Smooth muscle cell (in vitro differentiated cells): ENCODE results near the gene ZFPL1. TPM values are rescaled to one million over a fixed set of nuclear protein-coding genes. Genes with fewer than 3 reads are reported as not detected.

Source experiments
- DNase-seq: peaks from one replicate; lab custom pipeline; 2025; ENCODE audit not compliant: unreplicated experiment; lab: John Stamatoyannopoulos, UW
- H2AFZ ChIP-seq: fragments of 200-600 bp; sonication (generic); 2 replicates; pipeline ENCODE4 v1.6.0; 2016; ENCODE audit warnings: antibody characterized with exemption, low read depth, mild to moderate bottlenecking
- H3F3A ChIP-seq: fragments of 200-600 bp; sonication (generic); 2 replicates; pipeline ENCODE4 v1.6.0; 2017; ENCODE audit warnings: antibody characterized with exemption, low read depth
- H3K27ac ChIP-seq: fragments of 200-600 bp; sonication (generic); 2 replicates; pipeline ENCODE4 v1.5.1; 2016; ENCODE audit warnings: low read depth, mild to moderate bottlenecking
- H3K27me3 ChIP-seq: fragments of 200-600 bp; sonication (generic); 2 replicates; pipeline ENCODE4 v1.6.1; 2016; ENCODE audit warnings: low read depth, mild to moderate bottlenecking
- H3K36me3 ChIP-seq: fragments of 200-600 bp; sonication (generic); 2 replicates; pipeline ENCODE4 v1.5.1; 2016; ENCODE audit warnings: low read depth
- H3K4me1 ChIP-seq: fragments of 200-600 bp; sonication (generic); 2 replicates; pipeline ENCODE4 v1.5.1; 2016; ENCODE audit warnings: low read depth
- H3K4me2 ChIP-seq: fragments of 200-600 bp; sonication (generic); 2 replicates; pipeline ENCODE4 v1.6.0; 2016; ENCODE audit warnings: mild to moderate bottlenecking
- H3K4me3 ChIP-seq: fragments of 200-600 bp; sonication (generic); 2 replicates; pipeline ENCODE4 v1.5.1; 2016; ENCODE audit warnings: mild to moderate bottlenecking
- H3K79me2 ChIP-seq: fragments of 200-600 bp; sonication (generic); 2 replicates; pipeline ENCODE4 v1.6.0; 2016; ENCODE audit warnings: low read depth, mild to moderate bottlenecking
- H3K9ac ChIP-seq: fragments of 200-600 bp; sonication (generic); 2 replicates; pipeline ENCODE4 v1.6.0; 2016; ENCODE audit warnings: low read depth
- H3K9me3 ChIP-seq: fragments of 200-600 bp; sonication (generic); replicated peaks from 2 replicates; pipeline ENCODE4 v1.5.1; 2016; ENCODE audit warnings: low read depth
- H4K20me1 ChIP-seq: fragments of 200-600 bp; sonication (generic); 2 replicates; pipeline ENCODE4 v1.6.0; 2016; ENCODE audit warnings: low read depth
- WGBS: methylation state at CpG from one replicate; pipeline ENCODE4 v1.1.7; 2016; ENCODE audit warnings: low lambda C conversion rate; 5-methylcytosine and 5-hydroxymethylcytosine counted together
- polyA plus RNA-seq: library from polyadenylated mRNA; unstranded; fragments of >200 nt; fragmentation: Nextera tagmentation; extraction: Ambion mirVana; gene quantifications from 2 replicates; pipeline ENCODE4 v1.2.1, GENCODE V29; 2016
- total RNA-seq: library from RNA; depleted of rRNA; stranded (reverse); fragments of >200 nt; gene quantifications from 2 replicates; pipeline ENCODE4 v1.2.3, GENCODE V29; 2014
- TF ChIP-seq, protein P1 (sequence below): fragments of 200-600 bp; sonication (generic); IDR thresholded peaks from 2 replicates; pipeline ENCODE4 v1.5.1; 2017; ENCODE audit warnings: borderline replicate concordance, mild to moderate bottlenecking, antibody characterized with exemption; ENCODE audit not compliant: insufficient read depth, poor library complexity, severe bottlenecking

ZFPL1 gene
- total and polyA plus RNA-seq, 2 experiments from 2014 or later, result 87.1 to 91.0 TPM

DNA sequence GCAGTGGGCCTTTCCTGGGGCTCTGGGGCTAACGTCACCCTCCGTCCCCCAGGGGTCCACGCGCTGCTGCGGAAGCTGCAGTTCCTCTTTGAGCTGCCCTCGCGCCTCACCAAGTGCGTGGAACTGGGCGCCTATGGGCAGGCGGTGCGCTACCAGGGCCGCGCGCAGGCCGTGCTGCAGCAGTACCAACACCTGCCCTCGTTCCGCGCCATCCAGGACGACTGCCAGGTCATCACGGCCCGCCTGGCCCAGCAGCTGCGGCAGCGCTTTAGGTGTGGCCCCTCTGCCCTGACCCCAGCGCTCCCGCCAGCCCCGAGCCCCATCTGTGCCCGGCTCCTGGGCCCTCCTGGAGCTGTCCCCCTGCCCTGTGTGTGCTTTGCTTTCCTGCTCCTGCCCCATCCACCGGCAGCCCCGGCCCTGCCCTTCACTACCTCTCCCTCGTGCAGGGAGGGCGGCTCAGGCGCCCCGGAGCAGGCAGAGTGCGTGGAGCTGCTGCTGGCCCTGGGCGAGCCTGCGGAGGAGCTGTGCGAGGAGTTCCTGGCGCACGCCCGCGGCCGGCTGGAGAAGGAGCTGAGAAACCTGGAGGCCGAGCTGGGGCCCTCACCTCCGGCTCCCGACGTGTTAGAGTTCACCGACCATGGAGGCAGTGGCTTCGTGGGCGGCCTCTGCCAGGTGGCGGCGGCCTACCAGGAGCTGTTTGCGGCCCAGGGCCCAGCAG lies 23.9 kb downstream of the ZFPL1 start:
- Histone ChIP-seq H3K36me3 (no peaks in the 10 kb centered on the region), H3K4me2 (no peak overlapping the region), H3K27ac (no peak overlapping the region), H2AFZ (no peak overlapping the region), H3K4me3 (no peak overlapping the region), H3F3A (no peaks in the 10 kb centered on the region), H4K20me1 (peaks cover 15% of the 10 kb centered on the region), H3K27me3 (no peaks in the 10 kb centered on the region), H3K9ac (no peak overlapping the region), H3K4me1 (peaks cover 11% of the 10 kb centered on the region), H3K79me2 (peaks cover 11% of the 10 kb centered on the region), H3K9me3 (no peaks in the 10 kb centered on the region)
- TF ChIP-seq, protein P1, sequence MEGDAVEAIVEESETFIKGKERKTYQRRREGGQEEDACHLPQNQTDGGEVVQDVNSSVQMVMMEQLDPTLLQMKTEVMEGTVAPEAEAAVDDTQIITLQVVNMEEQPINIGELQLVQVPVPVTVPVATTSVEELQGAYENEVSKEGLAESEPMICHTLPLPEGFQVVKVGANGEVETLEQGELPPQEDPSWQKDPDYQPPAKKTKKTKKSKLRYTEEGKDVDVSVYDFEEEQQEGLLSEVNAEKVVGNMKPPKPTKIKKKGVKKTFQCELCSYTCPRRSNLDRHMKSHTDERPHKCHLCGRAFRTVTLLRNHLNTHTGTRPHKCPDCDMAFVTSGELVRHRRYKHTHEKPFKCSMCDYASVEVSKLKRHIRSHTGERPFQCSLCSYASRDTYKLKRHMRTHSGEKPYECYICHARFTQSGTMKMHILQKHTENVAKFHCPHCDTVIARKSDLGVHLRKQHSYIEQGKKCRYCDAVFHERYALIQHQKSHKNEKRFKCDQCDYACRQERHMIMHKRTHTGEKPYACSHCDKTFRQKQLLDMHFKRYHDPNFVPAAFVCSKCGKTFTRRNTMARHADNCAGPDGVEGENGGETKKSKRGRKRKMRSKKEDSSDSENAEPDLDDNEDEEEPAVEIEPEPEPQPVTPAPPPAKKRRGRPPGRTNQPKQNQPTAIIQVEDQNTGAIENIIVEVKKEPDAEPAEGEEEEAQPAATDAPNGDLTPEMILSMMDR, result no peak
- WGBS, result 98% methylated on average over 42 of the region's 52 CpGs
- DNase-seq, result no peak

DNA sequence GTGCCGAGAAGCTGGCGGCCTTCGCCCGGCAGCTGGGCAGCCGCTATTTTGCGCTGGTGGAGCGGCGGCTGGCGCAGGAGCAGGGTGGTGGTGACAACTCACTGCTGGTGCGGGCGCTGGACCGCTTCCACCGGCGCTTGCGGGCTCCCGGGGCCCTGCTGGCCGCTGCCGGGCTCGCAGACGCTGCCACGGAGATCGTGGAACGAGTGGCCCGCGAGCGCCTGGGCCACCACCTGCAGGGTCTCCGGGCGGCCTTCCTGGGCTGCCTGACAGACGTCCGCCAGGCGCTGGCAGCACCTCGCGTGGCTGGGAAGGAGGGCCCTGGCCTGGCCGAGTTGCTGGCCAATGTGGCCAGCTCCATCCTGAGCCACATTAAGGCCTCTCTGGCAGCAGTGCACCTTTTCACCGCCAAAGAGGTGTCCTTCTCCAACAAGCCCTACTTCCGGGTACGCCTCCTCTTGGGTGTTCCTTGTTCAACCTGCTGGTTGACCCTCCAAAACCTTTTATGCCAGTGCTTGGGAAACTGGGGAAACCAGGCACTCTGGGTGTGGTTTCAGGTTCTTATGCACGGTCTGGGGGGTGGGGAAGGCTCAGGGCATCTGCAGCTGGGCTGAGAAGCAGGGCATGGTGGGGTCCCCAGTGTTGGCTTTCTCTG lies 24.6 kb downstream of the ZFPL1 start:
- H2AFZ ChIP-seq, result no peak overlapping the region
- H3K36me3 ChIP-seq, result no peaks in the 10 kb centered on the region
- H3K9me3 ChIP-seq, result no peaks in the 10 kb centered on the region
- DNase-seq, result no peak
- no peak overlapping the region for H3K4me2 ChIP-seq
- H3K4me1 ChIP-seq, result peaks cover 18% of the 10 kb centered on the region
- 97% methylated on average over 33 of the region's 38 CpGs for WGBS
- H3K9ac ChIP-seq, result no peak overlapping the region
- H3K4me3 ChIP-seq, result no peak overlapping the region
- peaks cover 15% of the 10 kb centered on the region for H4K20me1 ChIP-seq
- no peak overlapping the region for H3K27ac ChIP-seq
- TF ChIP-seq, protein P1, result no peak
- H3F3A ChIP-seq, result no peaks in the 10 kb centered on the region
- H3K79me2 ChIP-seq, result peaks cover 11% of the 10 kb centered on the region
- no peaks in the 10 kb centered on the region for H3K27me3 ChIP-seq

DNA sequence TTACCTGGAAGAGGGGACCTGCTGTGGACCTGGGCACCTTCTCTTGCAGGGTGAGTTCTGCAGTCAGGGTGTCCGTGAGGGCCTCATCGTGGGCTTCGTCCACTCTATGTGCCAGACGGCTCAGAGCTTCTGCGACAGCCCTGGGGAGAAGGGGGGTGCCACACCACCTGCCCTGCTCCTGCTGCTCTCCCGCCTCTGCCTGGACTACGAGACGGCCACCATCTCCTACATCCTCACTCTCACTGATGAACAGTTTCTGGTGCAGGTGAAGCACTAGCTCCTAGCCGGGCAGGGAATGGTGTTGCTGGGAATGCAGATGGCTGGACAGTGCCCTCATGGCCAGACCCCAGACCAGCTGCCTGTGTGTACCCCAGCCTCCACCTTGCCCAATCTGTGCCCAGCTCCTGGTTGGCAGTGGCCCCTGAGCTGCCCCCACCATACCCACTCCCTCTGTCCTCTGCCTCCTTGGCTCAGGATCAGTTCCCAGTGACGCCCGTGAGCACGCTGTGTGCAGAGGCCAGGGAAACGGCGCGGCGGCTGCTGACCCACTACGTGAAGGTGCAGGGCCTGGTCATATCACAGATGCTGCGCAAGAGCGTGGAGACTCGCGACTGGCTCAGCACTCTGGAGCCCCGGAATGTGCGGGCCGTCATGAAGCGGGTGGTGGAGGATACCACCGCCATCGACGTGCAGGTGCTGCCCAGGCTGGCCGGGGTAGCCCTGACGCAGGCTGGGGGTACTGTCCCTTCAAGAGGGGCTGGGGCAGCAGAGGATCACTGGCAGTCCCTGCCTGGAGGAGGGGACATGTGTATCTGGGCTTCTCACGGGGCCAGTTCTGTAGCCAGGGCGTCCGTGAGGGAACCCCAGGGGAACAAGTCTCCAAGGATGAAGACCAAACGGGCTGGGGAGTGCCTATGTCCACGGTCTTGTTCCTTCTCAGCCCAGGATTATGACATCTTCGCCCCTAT lies 25.5 kb downstream of the ZFPL1 start:
- H4K20me1 ChIP-seq, result peaks cover 15% of the 10 kb centered on the region
- no peak overlapping the region for H3K9ac ChIP-seq
- H3K9me3 ChIP-seq, result no peaks in the 10 kb centered on the region
- no peaks in the 10 kb centered on the region for H3F3A ChIP-seq
- peaks cover 7% of the 10 kb centered on the region for H3K79me2 ChIP-seq
- H3K27me3 ChIP-seq, result no peaks in the 10 kb centered on the region
- no peak overlapping the region for H3K4me3 ChIP-seq
- 94% methylated on average over 36 of the region's 36 CpGs for WGBS
- no peak for DNase-seq
- no peak overlapping the region for H2AFZ ChIP-seq
- no peak overlapping the region for H3K27ac ChIP-seq
- H3K36me3 ChIP-seq, result no peaks in the 10 kb centered on the region
- TF ChIP-seq, protein P1, result no peak
- no peak overlapping the region for H3K4me2 ChIP-seq
- H3K4me1 ChIP-seq, result peaks cover 18% of the 10 kb centered on the region
